Measurements from ENCODE around the gene SPATA6L. TPM values are rescaled to one million over a fixed set of nuclear protein-coding genes. Genes with fewer than 3 reads are reported as not detected.

The SPATA6L gene
- total RNA-seq, 1 donor from 2014 or later = 25.0 TPM

- no peak for DNase-seq (ENCODE audit: low spot score)
These were observed 81.1 kb downstream of the SPATA6L start for GRCh38 chr9:4585135-4585534.

GRCh38 chr9:4584636-4585035 is 81.6 kb downstream of the SPATA6L start:
- DNase-seq (ENCODE audit: low spot score) = no peak

- no peak for DNase-seq (ENCODE audit: low spot score)
These were observed 83.3 kb downstream of the SPATA6L start for GRCh38 chr9:4583001-4583400.

GRCh38 chr9:4581861-4582565 is 84.3 kb downstream of the SPATA6L start:
- DNase-seq (ENCODE audit: low spot score) = no peak

- no peak for DNase-seq (ENCODE audit: low spot score)
These were observed 85.1 kb downstream of the SPATA6L start for GRCh38 chr9:4581035-4581760.

GRCh38 chr9:4579001-4579400 is 87.3 kb downstream of the SPATA6L start:
- DNase-seq (ENCODE audit: low spot score) = no peak

- no peak for DNase-seq (ENCODE audit: low spot score)
These were observed 89.8 kb downstream of the SPATA6L start for GRCh38 chr9:4576448-4576847.

GRCh38 chr9:4575997-4576396 is 90.3 kb downstream of the SPATA6L start:
- no peak for DNase-seq (ENCODE audit: low spot score)

GRCh38 chr9:4574657-4575243 is 91.5 kb downstream of the SPATA6L start:
- DNase-seq (ENCODE audit: low spot score) = no peak

GRCh38 chr9:4573634-4574389 is 92.5 kb downstream of the SPATA6L start:
- DNase-seq (ENCODE audit: low spot score) = no peak

- no peak for DNase-seq (ENCODE audit: low spot score)
These were observed 93.1 kb downstream of the SPATA6L start for GRCh38 chr9:4573176-4573575.

- DNase-seq (ENCODE audit: low spot score) = no peak
These were observed 94.0 kb downstream of the SPATA6L start for GRCh38 chr9:4572184-4572826.

- DNase-seq (ENCODE audit: low spot score) = no peak
These were observed 97.2 kb downstream of the SPATA6L start for GRCh38 chr9:4569101-4569500.

- DNase-seq (ENCODE audit: low spot score) = no peak
These were observed 98.7 kb downstream of the SPATA6L start for GRCh38 chr9:4567601-4568000.

- DNase-seq (ENCODE audit: low spot score) = no peak
These were observed 99.5 kb downstream of the SPATA6L start for GRCh38 chr9:4566806-4567205.

GRCh38 chr9:4563105-4563504 is 103.2 kb downstream of the SPATA6L start:
- no peak for DNase-seq (ENCODE audit: low spot score)

- no peak for DNase-seq (ENCODE audit: low spot score)
These were observed 106.8 kb downstream of the SPATA6L start for GRCh38 chr9:4559261-4560182.

- DNase-seq (ENCODE audit: low spot score) = no peak
These were observed 107.8 kb downstream of the SPATA6L start for GRCh38 chr9:4558371-4558998.

- DNase-seq (ENCODE audit: low spot score) = no peak
These were observed 111.0 kb downstream of the SPATA6L start for GRCh38 chr9:4555236-4555635.

GRCh38 chr9:4553951-4554381 is 112.3 kb downstream of the SPATA6L start:
- DNase-seq (ENCODE audit: low spot score) = no peak

All from mucosa of gallbladder (tissue), 1 donor.